Right cardiac atrium (tissue), 5 donors: ENCODE measurements around the gene MST1R. TPM values are rescaled to one million over a fixed set of nuclear protein-coding genes. Genes with fewer than 3 reads are reported as not detected.

Source experiments
- ATAC-seq, 2 donors: fragments of 200-7000 bp; cut with Tn5 transposase; one replicate each; pipeline versions ENCODE4 v1.8.0 to v1.9.1; 2020; ENCODE audit warnings: moderate library complexity in 2 of 2, mild to moderate bottlenecking in 1 of 2
- DNase-seq, 3 donors: peaks; one replicate each; pipeline ENCODE4 v3.0.0-alpha.2; 2020
- H3K27ac ChIP-seq: one replicate; pipeline ENCODE4 v1.5.1; 2013; ENCODE audit warnings: mild to moderate bottlenecking, low read length, control low read depth, moderate library complexity
- H3K27me3 ChIP-seq: one replicate; pipeline ENCODE4 v1.6.1; 2013; ENCODE audit not compliant: control insufficient read depth, insufficient read depth
- H3K4me1 ChIP-seq: one replicate; pipeline ENCODE4 v1.6.1; 2013; ENCODE audit warnings: low read length; ENCODE audit not compliant: control insufficient read depth, insufficient read depth
- H3K4me3 ChIP-seq: one replicate; pipeline ENCODE4 v1.5.1; 2013; ENCODE audit warnings: low read length, control low read depth
- H3K9me3 ChIP-seq: one replicate; pipeline ENCODE4 v1.6.1; 2013; ENCODE audit warnings: low read length; ENCODE audit not compliant: control insufficient read depth
- WGBS: extraction: QIAGEN DNeasy Blood & Tissue Kit; methylation state at CpG from one replicate; pipeline ENCODE4 v1.1.7; 2013; 5-methylcytosine and 5-hydroxymethylcytosine counted together
- intact Hi-C, 4 donors: fragments of 100-400 bp; cut with DNase I; formaldehyde crosslinking; loops; one replicate each; pipeline versions ENCODE4 v1.11.0 to v1.14.0; 2022 to 2023
- polyA plus RNA-seq: library from polyadenylated mRNA; stranded (reverse); fragments of 200-250 nt; gene quantifications from one replicate; pipeline ENCODE4 v1.2.3, GENCODE V29; 2013
- total RNA-seq, 4 donors: library from RNA; stranded (reverse); fragmentation: NEBNext Ultra II Directional; extraction: Animal tissue kit (Norgen Biotek cat#: 25700); gene quantifications; one replicate each; pipeline ENCODE4 v1.2.1, GENCODE V29; 2021
- donor health status: healthy with polysubstance abuse.
- donor health status: DM: no; HTN: yes; CAD: no.
- donor health status: DM: no; HTN: no; CAD: no.
- donor health status: DM: no; HTN: yes; CAD: no; lungs with severe emphysema.
- donor health status: DM: yes; HTN: yes; CAD: no.

The MST1R gene
- total and polyA plus RNA-seq, 5 donors, result 0.94 to 2.7 (median 1.9) TPM

DNA sequence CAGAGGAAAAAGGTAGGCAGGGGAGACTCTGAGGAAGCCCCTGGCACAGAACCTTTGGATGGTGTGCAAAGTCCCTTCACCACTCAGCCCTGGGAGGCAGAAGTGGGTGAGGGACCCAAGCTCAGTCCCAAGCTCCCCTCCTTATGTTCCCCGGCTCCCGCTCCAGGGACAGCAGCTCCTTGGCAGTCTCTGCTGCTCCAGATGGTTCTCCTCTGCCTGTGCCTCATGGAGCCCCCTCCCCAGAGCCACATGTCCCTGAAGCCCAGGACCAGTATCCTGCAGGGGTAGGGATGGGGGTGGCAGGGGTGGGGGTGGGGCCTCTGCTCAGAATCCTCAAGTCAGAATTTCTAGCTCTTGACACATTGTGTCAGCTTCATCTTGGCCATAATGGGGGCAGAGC is 26.0 kb downstream of the MST1R start:
- Histone ChIP-seq H3K4me3 (no peak overlapping the region), H3K4me1 (peaks cover 8% of the 10 kb centered on the region), H3K9me3 (no peaks in the 10 kb centered on the region), H3K27ac (no peak overlapping the region), H3K27me3 (no peaks in the 10 kb centered on the region)
- intact Hi-C loops, result no loop called here
- WGBS, result 68% methylated on average over 2 of the region's 2 CpGs
- no peak for ATAC-seq
- peak in 1 of 3 donors; percentile 13 for DNase-seq

DNA sequence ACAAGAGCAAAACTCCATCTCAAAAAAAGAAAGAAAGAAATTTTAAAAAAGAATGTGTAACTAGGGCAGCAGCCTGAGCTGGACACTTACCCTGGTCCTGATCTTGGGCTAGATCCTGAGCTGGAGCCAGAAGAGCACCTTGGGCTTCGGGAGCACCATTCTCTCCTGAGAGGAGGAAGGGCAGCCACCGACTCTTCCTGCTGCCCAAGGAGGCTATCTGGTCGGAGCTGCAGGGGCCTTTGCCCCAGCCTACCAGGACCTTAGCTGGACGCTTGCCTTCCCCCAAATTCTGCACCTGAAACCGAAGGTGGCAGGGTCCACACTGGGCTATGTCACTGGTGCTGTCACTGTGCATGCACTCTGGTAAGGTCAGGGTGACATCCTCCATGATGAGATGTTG is 27.1 kb downstream of the MST1R start:
- Histone ChIP-seq H3K4me3 (no peak overlapping the region), H3K27me3 (no peaks in the 10 kb centered on the region), H3K4me1 (peaks cover 3% of the 10 kb centered on the region), H3K9me3 (no peaks in the 10 kb centered on the region), H3K27ac (no peak overlapping the region)
- ATAC-seq, result no peak
- WGBS, result 82% methylated on average over 5 of the region's 5 CpGs
- DNase-seq, result peak in 1 of 3 donors; percentile 21
- intact Hi-C loops, result no loop called here

DNA sequence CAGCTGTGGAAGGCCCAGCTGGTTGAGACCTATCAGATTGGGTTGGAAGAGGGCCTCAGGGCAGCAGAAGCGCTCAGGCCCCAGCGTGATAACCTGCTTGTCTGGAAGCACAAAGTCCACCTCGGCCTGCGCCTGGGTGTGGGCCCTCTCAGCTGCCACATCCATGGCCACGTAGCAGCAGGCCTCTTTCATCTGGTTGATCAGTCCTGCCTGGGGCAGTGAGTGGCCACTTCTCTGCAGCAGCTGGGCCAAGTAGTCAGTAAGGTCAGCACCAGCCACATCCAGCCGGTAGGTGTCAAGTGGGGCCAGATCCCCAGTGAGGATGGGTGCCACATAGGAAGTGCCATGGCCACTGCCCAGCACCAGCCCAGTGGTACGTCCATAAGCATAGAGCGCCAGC is 30.1 kb downstream of the MST1R start:
- 88% methylated on average over 8 of the region's 8 CpGs for WGBS
- Histone ChIP-seq H3K4me3 (no peak overlapping the region), H3K9me3 (no peaks in the 10 kb centered on the region), H3K27me3 (no peaks in the 10 kb centered on the region), H3K27ac (no peak overlapping the region), H3K4me1 (no peaks in the 10 kb centered on the region)
- intact Hi-C loops, result no loop called here
- ATAC-seq (no peak), DNase-seq (peak in 1 of 3 donors; percentile 33)

DNA sequence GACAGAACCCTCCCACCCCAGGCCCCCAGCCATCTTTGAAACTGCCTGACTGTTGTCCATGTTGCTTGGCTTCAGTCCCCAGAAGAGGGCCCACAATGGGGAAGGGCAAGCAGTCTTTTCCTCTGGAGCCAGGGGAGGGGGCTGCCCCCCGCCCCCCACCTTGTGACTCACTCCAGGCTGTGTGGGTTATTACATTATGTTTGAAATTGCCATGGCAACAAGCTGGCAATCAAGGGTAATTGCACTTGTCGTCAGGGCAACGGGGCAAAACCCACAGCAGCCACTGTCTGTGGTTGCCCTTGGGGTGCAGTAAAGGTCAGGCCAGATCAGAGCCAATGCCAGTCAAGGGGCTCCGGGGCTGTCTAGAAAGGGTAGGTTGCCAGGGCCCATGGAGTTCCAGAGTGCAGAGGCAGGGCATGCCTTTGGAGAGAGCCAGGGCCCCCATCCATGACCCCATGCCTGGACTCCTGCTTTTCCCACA is 30.8 kb downstream of the MST1R start:
- H3K9me3 ChIP-seq, result no peaks in the 10 kb centered on the region
- DNase-seq, result no peak
- H3K4me1 ChIP-seq, result no peaks in the 10 kb centered on the region
- no peak for ATAC-seq
- no peak overlapping the region for H3K27ac ChIP-seq
- H3K27me3 ChIP-seq, result no peaks in the 10 kb centered on the region
- no peak overlapping the region for H3K4me3 ChIP-seq
- 76% methylated on average over 4 of the region's 4 CpGs for WGBS
- intact Hi-C loops, result no loop called here

DNA sequence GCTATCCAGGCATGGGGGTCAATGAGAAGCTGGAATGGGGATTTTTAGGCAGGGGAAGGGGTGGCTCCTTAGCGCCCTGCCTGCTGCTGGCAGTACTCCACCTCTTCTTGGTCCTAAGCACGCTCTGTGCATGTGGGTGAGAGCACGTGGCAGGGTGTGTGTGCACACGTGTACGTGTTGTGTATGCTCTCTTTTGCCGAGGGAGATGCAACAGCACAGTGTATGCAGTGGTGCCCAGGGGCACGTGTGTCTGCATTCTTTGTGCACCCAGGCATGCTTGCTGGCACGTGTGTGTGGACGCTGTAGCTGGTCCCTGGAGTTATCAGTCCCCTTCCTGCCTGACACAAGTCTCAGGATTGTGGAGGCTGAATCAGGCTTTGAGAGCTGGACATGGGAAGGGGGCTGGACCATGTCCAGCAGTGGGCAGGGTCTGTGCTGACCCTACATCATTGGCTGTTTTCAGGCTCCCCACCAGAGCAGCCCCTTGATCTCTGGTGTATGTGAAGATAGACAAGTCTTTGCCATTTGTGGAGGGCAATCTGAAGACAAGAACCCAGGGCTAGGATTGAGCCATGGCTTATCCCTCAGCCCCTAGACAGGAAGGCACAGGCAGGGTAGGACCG is 32.0 kb downstream of the MST1R start:
- ATAC-seq (no peak), DNase-seq (no peak)
- 44% methylated on average over 10 of the region's 10 CpGs for WGBS
- intact Hi-C loops, result no loop called here
- Histone ChIP-seq H3K9me3 (no peaks in the 10 kb centered on the region), H3K4me3 (no peak overlapping the region), H3K27ac (no peak overlapping the region), H3K27me3 (no peaks in the 10 kb centered on the region), H3K4me1 (no peaks in the 10 kb centered on the region)

DNA sequence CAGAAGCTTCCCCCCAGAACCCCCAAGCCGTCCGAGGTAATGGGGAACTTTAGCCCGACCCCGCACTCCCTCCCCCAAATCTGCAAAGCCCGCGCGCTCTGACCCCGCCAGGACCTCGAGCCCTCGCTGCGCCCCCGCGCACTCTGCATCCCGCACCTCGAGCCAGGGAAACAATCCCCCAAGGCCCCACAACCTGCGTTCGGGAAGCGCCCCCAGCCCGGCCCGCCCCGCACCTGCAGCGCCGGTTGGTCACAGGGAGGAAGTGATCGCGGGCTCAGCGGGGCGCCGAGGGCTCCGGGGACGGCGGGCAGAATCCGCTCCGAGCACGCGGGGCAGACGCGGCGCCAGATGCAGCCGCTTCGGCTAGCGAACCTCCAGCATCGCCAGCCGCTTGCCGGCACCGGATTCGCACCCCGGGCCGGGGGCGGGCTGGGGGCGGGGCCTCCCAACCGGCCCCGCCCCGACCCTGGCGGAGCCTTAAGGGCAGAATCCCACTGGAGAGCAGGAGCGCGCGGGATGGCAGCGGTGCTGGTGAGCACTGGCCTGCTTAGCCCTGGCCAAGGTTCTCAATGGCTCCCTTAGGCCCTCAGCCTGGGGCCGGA is 34.0 kb downstream of the MST1R start, which contains the start of gene CAMKV:
Gene CAMKV (minus strand): TSS at position 382 of the 602 bp plus-strand sequence. CDS start 7,518 bp downstream, outside the sequence.
- Histone ChIP-seq H3K4me3 (peak within 1 kb of the TSS; percentile 43), H3K4me1 (no peaks in the 10 kb centered on the region), H3K27me3 (no peaks in the 10 kb centered on the region), H3K9me3 (no peaks in the 10 kb centered on the region), H3K27ac (no peak within 1 kb of the TSS)
- ATAC-seq (no peak), DNase-seq (no peak)
- intact Hi-C loops, result no loop called here
- 1% methylated on average over 59 of the region's 59 CpGs for WGBS

DNA sequence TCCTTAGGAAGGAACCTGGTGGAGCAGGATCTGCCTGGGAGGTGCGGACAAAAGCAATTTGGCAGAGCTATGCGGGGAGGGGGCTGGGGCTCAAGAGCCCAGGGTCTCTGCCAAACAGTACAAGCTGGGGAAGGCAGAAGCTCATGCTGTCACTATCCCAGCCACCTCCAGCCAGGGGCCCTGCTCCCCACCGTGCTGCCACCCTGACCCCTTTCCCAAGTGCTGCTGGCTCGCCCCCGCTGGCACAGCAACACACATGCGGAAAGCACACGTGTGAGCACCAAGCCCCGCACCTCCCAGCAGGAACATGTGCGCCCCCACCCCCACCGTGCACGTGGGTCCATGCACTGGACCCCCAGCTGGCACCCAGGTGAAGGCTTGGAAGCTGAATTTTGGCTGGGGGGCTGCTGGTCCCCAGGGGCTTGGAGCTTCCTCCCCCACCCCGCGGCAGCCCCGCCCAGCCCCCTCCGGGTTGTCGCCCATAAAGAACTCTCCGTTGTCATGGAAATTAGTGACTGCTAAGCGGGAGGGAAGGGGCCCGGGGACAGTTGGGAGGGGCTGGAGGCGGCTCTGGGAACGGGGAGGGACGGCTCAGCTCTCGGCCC is 34.7 kb downstream of the MST1R start:
- no peak overlapping the region for H3K27ac ChIP-seq
- DNase-seq, result no peak
- H3K27me3 ChIP-seq, result no peaks in the 10 kb centered on the region
- peak overlapping the region; percentile 43 for H3K4me3 ChIP-seq
- no peaks in the 10 kb centered on the region for H3K4me1 ChIP-seq
- ATAC-seq, result no peak
- WGBS, result 3% methylated on average over 23 of the region's 23 CpGs
- no peaks in the 10 kb centered on the region for H3K9me3 ChIP-seq
- intact Hi-C loops, result no loop called here

DNA sequence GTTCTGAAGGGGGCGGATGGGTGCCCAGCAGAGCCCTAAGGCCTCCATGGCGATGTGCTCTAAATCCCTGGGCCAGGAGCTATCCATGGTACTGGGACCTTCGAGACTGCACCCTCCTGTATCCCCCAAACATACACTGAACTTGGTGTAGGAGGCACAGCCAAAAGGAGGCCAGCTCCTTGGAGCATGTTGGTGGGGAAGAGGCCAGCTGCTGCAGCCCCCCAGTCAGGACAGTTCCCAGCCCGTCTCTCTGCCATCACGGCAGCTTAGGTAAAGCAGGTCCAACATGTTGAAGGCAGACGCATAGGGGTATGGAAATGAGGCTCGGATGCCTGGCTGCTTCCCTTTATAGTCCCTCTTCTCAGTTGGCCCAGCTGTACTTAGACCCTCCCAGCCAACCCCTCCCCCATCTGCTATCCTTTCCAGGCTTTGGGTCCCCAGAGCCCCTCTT is 35.8 kb downstream of the MST1R start:
- no peaks in the 10 kb centered on the region for H3K27me3 ChIP-seq
- intact Hi-C loops, result no loop called here

DNA sequence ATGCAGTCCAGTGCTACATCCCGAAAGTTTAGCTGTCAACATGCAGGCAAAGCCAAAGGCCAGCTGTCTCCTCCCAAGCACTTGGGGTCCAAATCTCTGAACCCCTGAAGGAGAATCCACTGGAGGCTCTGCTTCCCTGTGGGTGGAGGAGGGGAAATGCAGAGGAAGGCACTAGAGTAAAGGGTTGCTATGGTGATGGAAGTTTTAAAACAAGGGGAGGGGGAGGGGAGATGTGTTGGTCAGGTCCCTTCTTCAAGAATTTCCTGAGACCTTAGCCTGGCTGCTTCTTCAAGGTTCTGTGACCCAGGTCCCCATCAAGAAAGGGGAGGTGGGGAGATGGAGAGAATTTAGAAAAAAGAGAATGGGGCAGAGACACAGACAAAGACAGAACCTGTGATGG is 36.3 kb downstream of the MST1R start:
- intact Hi-C loops, result no loop called here
- Histone ChIP-seq H3K9me3 (no peaks in the 10 kb centered on the region), H3K4me1 (no peaks in the 10 kb centered on the region), H3K4me3 (no peak overlapping the region), H3K27ac (no peak overlapping the region), H3K27me3 (no peaks in the 10 kb centered on the region)
- DNase-seq (no peak), ATAC-seq (no peak)
- WGBS, result 90% methylated on average over 1 of the region's 1 CpG

More for the DNA sequence above, 35.8 kb downstream of the MST1R start:
- Histone ChIP-seq H3K4me1 (no peaks in the 10 kb centered on the region), H3K9me3 (no peaks in the 10 kb centered on the region), H3K27ac (no peak overlapping the region), H3K4me3 (no peak overlapping the region)
- WGBS, result 20% methylated on average over 7 of the region's 7 CpGs
- ATAC-seq, result no peak
- DNase-seq, result no peak

DNA sequence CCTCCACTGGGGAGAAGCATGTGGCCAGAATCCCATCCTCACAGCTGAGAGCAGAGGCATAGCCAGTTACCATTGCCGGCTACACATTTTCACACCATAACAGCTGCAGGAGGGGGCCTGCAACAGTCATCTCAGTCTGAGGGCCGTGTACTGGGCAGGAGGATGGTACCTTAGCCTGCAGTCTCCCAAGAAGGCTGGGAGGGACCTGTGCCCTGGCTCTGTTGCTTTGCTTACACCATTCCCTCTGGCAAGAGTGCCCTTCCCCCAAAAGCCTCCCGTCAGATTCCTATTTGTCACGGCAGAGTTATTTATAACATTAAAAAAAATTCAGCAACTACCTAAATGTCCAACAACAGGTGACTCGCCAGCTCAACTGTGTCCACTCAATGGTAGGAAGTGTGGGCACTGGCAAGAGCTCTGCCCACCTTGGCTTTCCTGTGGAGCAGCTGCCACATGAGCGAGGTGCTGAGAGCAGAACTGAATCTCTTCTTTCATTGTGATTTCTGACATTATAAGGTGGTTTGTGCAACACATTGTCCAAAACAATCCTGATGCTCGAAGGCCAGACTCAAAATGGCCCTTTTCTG is 38.4 kb downstream of the MST1R start:
- Histone ChIP-seq H3K4me1 (no peaks in the 10 kb centered on the region), H3K4me3 (no peak overlapping the region), H3K27me3 (no peaks in the 10 kb centered on the region), H3K27ac (no peak overlapping the region), H3K9me3 (no peaks in the 10 kb centered on the region)
- DNase-seq, result no peak
- intact Hi-C loops, result no loop called here
- ATAC-seq, result no peak
- WGBS, result 46% methylated on average over 7 of the region's 7 CpGs

DNA sequence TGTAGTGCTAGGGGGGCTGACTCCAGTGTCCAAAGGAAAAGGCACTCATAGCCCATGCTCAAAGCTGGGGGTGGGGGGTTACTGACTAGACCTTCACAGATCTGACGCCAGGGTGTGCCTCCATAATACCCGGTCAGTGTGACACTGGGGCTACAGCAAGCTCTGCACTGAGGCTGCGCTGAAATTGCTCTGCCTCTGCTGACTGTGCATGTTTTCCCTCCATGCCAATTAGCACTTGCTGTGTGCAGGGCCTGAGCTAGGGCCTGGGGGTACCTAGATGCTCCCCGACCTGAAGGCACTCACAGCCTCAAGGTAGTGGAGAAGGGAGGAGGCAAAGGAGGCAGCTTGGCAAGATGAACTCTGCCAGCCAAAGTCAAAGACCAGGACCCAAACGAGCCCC is 39.2 kb downstream of the MST1R start:
- H3K4me1 ChIP-seq, result no peaks in the 10 kb centered on the region
- no peak for ATAC-seq
- H3K27me3 ChIP-seq, result no peaks in the 10 kb centered on the region
- no peak for DNase-seq
- H3K27ac ChIP-seq, result no peak overlapping the region
- no peaks in the 10 kb centered on the region for H3K9me3 ChIP-seq
- WGBS, result 59% methylated on average over 5 of the region's 5 CpGs
- no peak overlapping the region for H3K4me3 ChIP-seq
- intact Hi-C loops, result no loop called here
